H1 (cell line): ENCODE results near the gene SLC27A1. TPM values are rescaled to one million over a fixed set of nuclear protein-coding genes. Genes with fewer than 3 reads are reported as not detected.

Source experiments
- CTCF ChIA-PET: fragments of 300-600 bp; sonication (Branson Sonifier 250); formaldehyde crosslinking; loops from one replicate; lab custom pipeline; 2021; ENCODE audit not compliant: partially characterized antibody; lab: Charles Lee
- POLR2A ChIA-PET: fragments of 300-600 bp; sonication (Branson Sonifier 250); formaldehyde crosslinking; loops from one replicate; lab custom pipeline; 2021; ENCODE audit warnings: inconsistent platforms; ENCODE audit not compliant: partially characterized antibody; lab: Charles Lee
- DNase-seq, 2 experiments: peaks; one replicate each; pipeline versions ENCODE4 v3.0.0 to v3.0.0-alpha.2; 2010 to 2022; ENCODE audit warnings: low spot score in 2 of 2, low read depth in 1 of 2, mixed read lengths in 1 of 2
- FAIRE-seq: peaks from 2 replicates; lab custom pipeline; 2011; peaks lifted over from hg19 to GRCh38; lab: Jason Lieb, UNC
- H2AFZ ChIP-seq: 2 replicates; pipeline ENCODE4 v1.8.1; 2012; ENCODE audit warnings: low read length, inconsistent platforms
- H2AK5ac ChIP-seq: 2 replicates; pipeline ENCODE4 v1.6.1; 2013; ENCODE audit warnings: low read depth, low read length
- H2BK120ac ChIP-seq: replicated peaks from 2 replicates; pipeline ENCODE3; 2013; ENCODE audit warnings: low read depth, low read length, inconsistent platforms
- H2BK12ac ChIP-seq: 2 replicates; pipeline ENCODE4 v1.6.1; 2013; ENCODE audit warnings: low read depth, low read length
- H2BK15ac ChIP-seq: 2 replicates; pipeline ENCODE4 v1.6.1; 2013; ENCODE audit warnings: low read length
- H2BK20ac ChIP-seq: 2 replicates; pipeline ENCODE4 v1.6.1; 2013; ENCODE audit warnings: low read length
- H2BK5ac ChIP-seq: 2 replicates; pipeline ENCODE4 v1.6.1; 2013; ENCODE audit warnings: low read depth, low read length
- H3K14ac ChIP-seq: 2 replicates; pipeline ENCODE4 v1.6.1; 2013; ENCODE audit warnings: inconsistent platforms; ENCODE audit not compliant: insufficient read length
- H3K18ac ChIP-seq: 2 replicates; pipeline ENCODE4 v1.6.1; 2013; ENCODE audit warnings: low read length; ENCODE audit errors: extremely low read depth
- H3K23ac ChIP-seq: 2 replicates; pipeline ENCODE4 v1.6.1; 2013; ENCODE audit warnings: inconsistent platforms; ENCODE audit not compliant: insufficient read length
- H3K23me2 ChIP-seq: 2 replicates; pipeline ENCODE4 v1.6.1; 2013; ENCODE audit warnings: low read depth, low read length
- H3K27ac ChIP-seq: 2 replicates; pipeline ENCODE4 v1.6.1; 2011; ENCODE audit warnings: low read depth, low read length, inconsistent platforms
- H3K27me3 ChIP-seq, 4 experiments: replicated peaks in 1 of 4; 1 replicate in 1 of 4; 2 replicates in 3 of 4; pipeline versions ENCODE4 v1.6.1 to v1.8.1; 2011 to 2013; ENCODE audit warnings: low read length in 3 of 4, mild to moderate bottlenecking in 3 of 4, inconsistent platforms in 2 of 4, mixed read lengths in 2 of 4, moderate library complexity in 1 of 4; ENCODE audit not compliant: control insufficient read depth in 3 of 4, insufficient read depth in 3 of 4; ENCODE audit errors: extremely low read depth in 1 of 4
- H3K36me3 ChIP-seq, 4 experiments: 2 replicates each; pipeline versions ENCODE4 v1.6.1 to v1.8.1; 2011 to 2013; ENCODE audit warnings: mild to moderate bottlenecking in 4 of 4, low read length in 3 of 4, moderate library complexity in 2 of 4, control low read depth in 1 of 4, inconsistent platforms in 1 of 4; ENCODE audit not compliant: insufficient read depth in 4 of 4, control insufficient read depth in 2 of 4
- H3K4ac ChIP-seq: replicated peaks from 2 replicates; pipeline ENCODE3; 2013; ENCODE audit warnings: low read length, low read depth, mixed read lengths, inconsistent platforms; ENCODE audit not compliant: insufficient read length
- H3K4me1 ChIP-seq, 4 experiments: replicated peaks in 1 of 4; 1 replicate in 1 of 4; 2 replicates in 3 of 4; pipeline versions ENCODE4 v1.6.1 to v1.8.1; 2011 to 2013; ENCODE audit warnings: low read length in 3 of 4, inconsistent platforms in 2 of 4, mixed read lengths in 1 of 4; ENCODE audit not compliant: insufficient read depth in 4 of 4, control insufficient read depth in 3 of 4
- H3K4me2 ChIP-seq, 2 experiments: 2 replicates each; pipeline versions ENCODE4 v1.6.1 to v1.8.1; 2011 to 2013; ENCODE audit warnings: low read depth in 2 of 2, low read length in 2 of 2, control low read depth in 1 of 2, inconsistent platforms in 1 of 2, mild to moderate bottlenecking in 1 of 2; ENCODE audit not compliant: insufficient read depth in 1 of 2
- H3K4me3 ChIP-seq, 4 experiments: fragments of 200-600, 300-600 bp in 1 of 4; sonication (generic), shearing (Covaris generic), sonication (Bioruptor Twin) in 1 of 4; 2 replicates each; pipeline versions ENCODE4 v1.5.1 to v1.8.1; 2011 to 2016; ENCODE audit warnings: low read length in 4 of 4, low read depth in 3 of 4, control low read depth in 2 of 4, inconsistent platforms in 2 of 4, mild to moderate bottlenecking in 2 of 4, mixed read lengths in 1 of 4, moderate library complexity in 1 of 4; ENCODE audit not compliant: insufficient read depth in 2 of 4; ENCODE audit errors: extremely low read depth in 1 of 4
- H3K56ac ChIP-seq: replicated peaks from 2 replicates; pipeline ENCODE3; 2013; ENCODE audit warnings: low read depth, mild to moderate bottlenecking, mixed read lengths, low read length, inconsistent platforms; ENCODE audit not compliant: insufficient read length
- H3K79me1 ChIP-seq: 2 replicates; pipeline ENCODE4 v1.6.1; 2013; ENCODE audit warnings: low read depth, low read length, control low read depth
- H3K79me2 ChIP-seq, 2 experiments: 2 replicates each; pipeline versions ENCODE4 v1.6.1 to v1.8.1; 2012 to 2013; ENCODE audit warnings: low read length in 2 of 2, mild to moderate bottlenecking in 2 of 2, inconsistent platforms in 1 of 2; ENCODE audit not compliant: insufficient read depth in 2 of 2, control insufficient read depth in 1 of 2
- H3K9ac ChIP-seq, 4 experiments: replicated peaks in 1 of 4; 1 replicate in 1 of 4; 2 replicates in 3 of 4; pipeline versions ENCODE4 v1.6.1 to v1.8.1; 2011 to 2013; ENCODE audit warnings: low read depth in 3 of 4, low read length in 3 of 4, control low read depth in 2 of 4, mild to moderate bottlenecking in 2 of 4, moderate library complexity in 2 of 4, inconsistent platforms in 1 of 4; ENCODE audit errors: extremely low read depth in 1 of 4
- H3K9me3 ChIP-seq, 2 experiments: 2 replicates each; pipeline versions ENCODE4 v1.6.1 to v1.8.1; 2012 to 2013; ENCODE audit warnings: mild to moderate bottlenecking in 2 of 2, moderate library complexity in 2 of 2, control low read depth in 1 of 2, inconsistent platforms in 1 of 2, low read depth in 1 of 2, low read length in 1 of 2, mixed read lengths in 1 of 2; ENCODE audit not compliant: insufficient read depth in 2 of 2
- H4K20me1 ChIP-seq, 2 experiments: replicated peaks in 1 of 2; 2 replicates each; pipeline versions ENCODE3 to v1.8.1; 2011 to 2013; ENCODE audit warnings: inconsistent platforms in 2 of 2, low read length in 2 of 2, mild to moderate bottlenecking in 1 of 2; ENCODE audit not compliant: insufficient read depth in 2 of 2, control insufficient read depth in 1 of 2
- H4K5ac ChIP-seq: 2 replicates; pipeline ENCODE4 v1.6.1; 2013; ENCODE audit warnings: low read length, low read depth, mixed read lengths, inconsistent platforms; ENCODE audit not compliant: insufficient read length
- H4K8ac ChIP-seq: 2 replicates; pipeline ENCODE4 v1.8.0; 2013; ENCODE audit warnings: mild to moderate bottlenecking, moderate library complexity, low read length, inconsistent platforms; ENCODE audit not compliant: insufficient read depth; ENCODE audit errors: extremely low read depth
- H4K91ac ChIP-seq: replicated peaks from 2 replicates; pipeline ENCODE3; 2013; ENCODE audit warnings: low read length, mixed read lengths, inconsistent platforms; ENCODE audit not compliant: insufficient read length
- BCL11A ChIP-seq, 2 experiments: IDR thresholded peaks; one replicate each; pipeline ENCODE4 v1.6.1; 2011; ENCODE audit warnings: low read depth in 2 of 2, low read length in 2 of 2, mild to moderate bottlenecking in 2 of 2
- CHD2 ChIP-seq: IDR thresholded peaks from 2 replicates; pipeline ENCODE4 v1.6.1; 2012; ENCODE audit warnings: low read length, improper control_type of control experiment
- FOSL1 ChIP-seq: IDR thresholded peaks from 2 replicates; pipeline ENCODE4 v1.6.1; 2011; ENCODE audit warnings: mild to moderate bottlenecking, low read depth, low read length, moderate library complexity; ENCODE audit not compliant: insufficient read depth
- JUND ChIP-seq: IDR thresholded peaks from 2 replicates; pipeline ENCODE4 v1.6.1; 2011; ENCODE audit warnings: mild to moderate bottlenecking, improper control_type of control experiment, low read length
- POLR2AphosphoS5 ChIP-seq: IDR thresholded peaks from 2 replicates; pipeline ENCODE4 v1.6.1; 2011; ENCODE audit warnings: low read depth, low read length
- RFX5 ChIP-seq: IDR thresholded peaks from 2 replicates; pipeline ENCODE4 v1.6.1; 2011; ENCODE audit warnings: low read depth, low read length, improper control_type of control experiment, borderline replicate concordance
- TBP ChIP-seq: IDR thresholded peaks from 2 replicates; pipeline ENCODE4 v1.6.1; 2011; ENCODE audit warnings: low read depth, low read length, improper control_type of control experiment
- WGBS, 2 experiments: shearing (Covaris generic) in 1 of 2; methylation state at CpG; one replicate each; pipeline versions ENCODE4 v1.1.6 to v1.1.7; 2013 to 2015; ENCODE audit warnings: low lambda C conversion rate in 2 of 2, mixed read lengths in 2 of 2, inconsistent platforms in 1 of 2, low coverage in 1 of 2, missing lambda C conversion rate in 1 of 2; ENCODE audit not compliant: insufficient replicate concordance in 2 of 2, insufficient coverage in 1 of 2, insufficient read length in 1 of 2; ENCODE audit errors: extremely low coverage in 1 of 2, missing lambda C conversion rate in 1 of 2; 5-methylcytosine and 5-hydroxymethylcytosine counted together
- polyA plus RNA-seq, 7 experiments: library from polyadenylated mRNA; depleted of rRNA in 3 of 7; stranded (reverse) in 5 of 7; unstranded in 2 of 7; fragments of >200 nt in 5 of 7; fragments of 200-250 nt in 2 of 7; gene quantifications; 1 replicate in 5 of 7; 2 replicates in 1 of 7; 4 replicates in 1 of 7; pipeline versions ENCODE4 v1.2.1 to v1.2.3, GENCODE V29; 2011 to 2013; ENCODE audit warnings: missing spikeins in 2 of 7, mixed read lengths in 2 of 7
- total RNA-seq: library from RNA; stranded (reverse); fragmentation: NEBNext Ultra II Directional; extraction: Animal tissue kit (Norgen Biotek cat#: 25700); gene quantifications from 2 replicates; pipeline ENCODE4 v1.2.1, GENCODE V29; 2021

SLC27A1 gene
- total and polyA plus RNA-seq, 2 of the 8 experiments (the other 6 are each of a cell fraction or from before 2014, with no cell fraction given), result 7.5 to 9.1 TPM

- Histone ChIP-seq H3K9ac (no peak overlapping the region), H4K91ac (no peak overlapping the region), H3K79me2 (no peaks in the 10 kb centered on the region), H3K36me3 (no peaks in the 10 kb centered on the region), H3K4me3 (no peak overlapping the region), H4K8ac (no peak overlapping the region), H2BK12ac (no peak overlapping the region), H3K4me1 (peaks cover 0 to 19% (median 7%) of the 10 kb centered on the region in 4 experiments; a peak in 5 of 7 replicates), H4K5ac (no peak overlapping the region), H3K27ac (no peak overlapping the region), H3K79me1 (no peaks in the 10 kb centered on the region), H2BK20ac (no peak overlapping the region), H3K56ac (no peak overlapping the region), H2AFZ (no peak overlapping the region), H2AK5ac (no peak overlapping the region), H3K23ac (no peak overlapping the region), H3K9me3 (no peaks in the 10 kb centered on the region), H3K18ac (no peak overlapping the region), H3K27me3 (peaks cover 0 to 5% (median 3%) of the 10 kb centered on the region in 4 experiments; a peak in 3 of 7 replicates), H2BK5ac (no peak overlapping the region), H2BK15ac (no peak overlapping the region), H3K4me2 (no peak overlapping the region), H4K20me1 (no peaks in the 10 kb centered on the region), H3K14ac (no peak overlapping the region), H2BK120ac (no peak overlapping the region), H3K23me2 (peaks cover 16% of the 10 kb centered on the region; the same call in 1 of the 2 replicates), H3K4ac (no peak overlapping the region)
- POLR2A ChIA-PET, result interaction anchor here (2.2 kb wide), 1 partner anchor 12 kb away, joined by 13 read pairs; no protein-coding TSS in a partner anchor
- CTCF ChIA-PET, result interaction anchor here (0.6 to 4.8 kb wide), 29 partner anchors 8 to 308 kb away, joined by 3 to 39 read pairs (median 4); partner anchors contain the start of genes BST2, CCDC194 and TMEM221
- FAIRE-seq (no peak), DNase-seq (no peak)
- WGBS, 2 experiments, result 55% methylated on average over 6 of the region's 6 CpGs; no CpG with 5 or more reads in 1 of the 2 experiments
- TF ChIP-seq CHD2 (no peak), POLR2AphosphoS5 (no peak), JUND (no peak), TBP (no peak), FOSL1 (no peak), BCL11A (IDR thresholded peaks at IDR 0.05; ENCODE audit: low read depth in 2 of 2, low read length in 2 of 2) (no peak), RFX5 (no peak)
Measured at GRCh38 chr19:17466487-17466850, 3.9 kb upstream of the SLC27A1 start.
